ENCODE data around the gene LRRK1.

LRRK1 gene

DNA sequence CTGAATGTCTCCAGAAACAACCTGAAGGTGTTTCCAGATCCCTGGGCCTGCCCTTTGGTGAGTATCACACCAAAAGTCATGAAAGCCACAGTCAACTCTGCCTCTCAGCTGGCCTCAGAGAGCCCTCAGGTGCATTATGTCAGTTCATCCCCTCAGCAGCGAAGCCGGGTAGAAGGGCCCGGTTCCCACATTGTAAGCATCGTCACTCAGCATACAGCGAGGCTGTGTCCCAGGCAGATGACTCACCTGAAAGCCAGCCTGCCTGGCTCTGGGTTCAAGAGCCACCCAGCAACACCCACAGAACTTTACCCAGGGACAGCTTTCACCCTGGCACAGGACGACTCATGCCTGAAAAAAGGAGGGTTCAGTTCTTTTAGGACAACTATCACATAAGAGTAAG lies 91.6 kb downstream of the LRRK1 start:
- DNase-seq: no peak

DNA sequence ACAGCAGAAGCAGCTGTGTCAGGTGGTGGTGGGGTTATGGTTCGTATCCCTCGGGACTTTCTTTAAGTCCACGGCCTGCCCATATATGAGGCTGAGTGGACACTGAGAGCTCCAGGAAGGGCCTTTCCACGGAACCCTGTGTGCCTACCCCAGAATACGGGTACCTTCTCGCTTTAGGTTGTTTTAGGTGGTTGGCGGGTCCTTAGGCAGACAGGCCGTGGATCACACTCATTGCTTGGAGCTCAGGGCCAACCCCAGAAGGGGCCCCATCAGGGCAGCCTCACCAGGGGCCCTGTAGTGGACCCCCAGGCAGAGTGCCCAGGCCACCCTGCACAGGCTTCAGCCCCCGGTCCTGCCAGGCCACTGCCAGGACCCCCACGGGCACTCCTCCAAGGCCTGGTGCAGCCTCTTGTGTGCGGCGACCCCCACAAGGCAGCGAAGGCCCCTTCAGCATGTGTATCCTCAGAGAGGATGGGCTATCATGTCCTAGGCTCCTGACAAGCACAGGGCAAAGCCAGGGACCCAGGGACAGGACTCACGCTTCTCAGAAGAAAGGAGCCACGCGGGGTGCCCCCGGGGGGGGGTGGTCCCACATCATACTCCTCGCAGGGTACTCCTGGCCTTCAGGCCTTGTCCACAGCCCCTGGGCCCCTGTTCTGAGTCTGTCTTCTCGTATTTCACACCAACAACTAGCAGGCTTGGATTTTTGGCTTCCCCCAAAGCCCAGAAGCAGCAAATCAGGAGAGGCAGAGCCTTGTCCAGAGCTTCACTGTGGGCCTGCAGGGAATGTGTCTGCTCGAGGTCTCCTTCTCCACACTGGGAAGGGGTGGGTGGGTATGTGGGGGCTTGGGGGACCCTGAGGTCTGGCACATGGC lies 93.4 kb downstream of the LRRK1 start:
- DNase-seq: no peak

GRCh38 chr15:101013201-101013550 lies 94.0 kb downstream of the LRRK1 start:
- DNase-seq: no peak

DNA sequence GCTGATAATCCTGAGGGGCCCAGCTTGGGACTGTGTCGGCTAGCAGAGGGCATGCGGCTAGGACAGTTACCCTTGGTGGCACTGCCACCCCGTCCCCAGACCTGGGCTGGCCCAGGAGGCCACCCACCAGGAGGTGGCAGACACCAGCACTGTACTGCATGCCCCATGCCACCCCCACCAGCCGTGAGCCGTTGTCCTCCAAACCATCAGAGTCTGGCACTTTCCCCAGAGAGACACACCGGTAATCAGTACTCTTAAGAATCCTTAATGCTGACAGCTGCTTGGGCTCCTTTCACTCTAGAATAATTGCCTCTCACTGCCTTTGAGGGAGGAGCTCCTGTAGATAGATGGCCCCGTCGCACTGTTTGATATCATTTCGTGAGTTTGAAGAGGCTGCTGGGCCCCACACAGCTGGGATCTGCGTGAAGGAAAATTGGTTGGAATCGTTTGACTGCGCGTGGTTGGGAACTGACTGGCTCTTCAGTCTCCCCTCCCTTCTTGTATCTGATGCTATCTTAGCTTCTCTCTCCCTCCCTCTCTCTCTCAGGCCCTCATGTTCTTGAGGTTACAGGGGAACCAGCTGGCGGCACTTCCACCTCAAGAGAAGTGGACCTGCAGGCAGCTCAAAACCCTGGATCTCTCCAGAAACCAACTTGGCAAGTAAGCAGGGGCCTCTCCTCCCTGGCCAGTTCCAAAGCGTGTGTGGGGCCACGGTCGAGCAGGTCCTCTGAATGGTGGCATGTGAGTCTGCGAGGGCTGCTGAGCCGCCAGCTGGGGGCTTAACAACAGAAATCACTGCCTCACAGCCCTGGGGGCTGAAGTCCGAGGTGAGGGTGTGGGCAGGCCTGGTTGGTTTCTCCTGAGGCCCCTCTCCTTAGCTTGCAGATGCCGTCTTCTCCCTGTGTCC lies 94.9 kb downstream of the LRRK1 start:
- DNase-seq: no peak

GRCh38 chr15:101014921-101015841 lies 96.0 kb downstream of the LRRK1 start:
- DNase-seq: peak; percentile 22

DNA sequence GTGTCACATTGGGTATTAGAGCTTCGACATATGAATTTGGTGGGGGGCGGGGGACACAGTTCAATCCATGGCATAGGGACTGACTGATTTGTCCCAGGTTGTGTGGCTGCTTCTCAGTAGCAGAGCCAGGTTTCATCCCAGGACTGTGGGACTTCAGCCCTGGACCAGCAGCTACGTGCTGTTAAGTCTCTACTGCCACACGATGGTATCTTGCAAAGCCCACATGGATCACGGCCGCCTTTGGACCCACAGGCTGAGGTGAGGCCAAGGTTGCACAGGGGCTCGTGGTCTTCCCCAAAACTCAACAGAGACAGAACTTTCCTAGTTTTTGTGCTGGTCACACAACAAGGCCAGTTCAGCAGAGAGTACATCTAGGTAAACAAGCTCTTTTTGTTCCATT lies 97.4 kb downstream of the LRRK1 start:
- DNase-seq: no peak

DNA sequence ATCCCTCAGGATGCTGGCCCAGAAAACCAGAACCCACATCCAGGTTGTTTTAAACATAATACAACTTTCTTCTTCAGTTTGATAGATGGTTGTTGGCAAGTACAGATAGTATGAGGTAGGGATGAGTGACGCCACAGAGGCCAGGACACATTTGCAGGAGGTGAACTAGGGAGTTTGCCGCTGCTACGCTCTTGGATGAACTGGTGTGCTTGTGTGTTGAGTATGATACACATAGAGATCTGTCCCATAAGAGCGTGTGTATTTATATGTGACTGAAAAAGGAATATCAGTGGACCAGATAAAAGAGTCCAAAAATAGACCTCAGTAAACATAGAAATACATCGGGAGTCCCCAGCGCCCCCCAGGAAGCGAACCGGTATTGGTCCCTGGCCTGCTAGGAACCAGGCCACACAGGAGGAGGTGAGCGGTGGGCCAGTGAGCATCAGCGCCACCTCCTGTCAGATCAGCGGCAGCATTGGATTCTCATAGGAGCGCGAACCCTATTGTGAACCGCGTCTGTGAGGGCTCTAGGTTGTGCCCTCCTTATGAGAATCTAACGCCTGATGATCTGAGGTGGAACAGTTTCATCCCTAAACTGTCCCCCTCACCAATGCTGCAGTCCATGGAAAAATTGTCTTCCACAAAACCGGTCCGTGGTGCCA lies 98.1 kb downstream of the LRRK1 start:
- no peak for DNase-seq

GRCh38 chr15:101018016-101018415 lies 98.9 kb downstream of the LRRK1 start:
- DNase-seq: no peak

- no peak for DNase-seq
Observed at GRCh38 chr15:101018450-101018849, 99.3 kb downstream of the LRRK1 start.

DNA sequence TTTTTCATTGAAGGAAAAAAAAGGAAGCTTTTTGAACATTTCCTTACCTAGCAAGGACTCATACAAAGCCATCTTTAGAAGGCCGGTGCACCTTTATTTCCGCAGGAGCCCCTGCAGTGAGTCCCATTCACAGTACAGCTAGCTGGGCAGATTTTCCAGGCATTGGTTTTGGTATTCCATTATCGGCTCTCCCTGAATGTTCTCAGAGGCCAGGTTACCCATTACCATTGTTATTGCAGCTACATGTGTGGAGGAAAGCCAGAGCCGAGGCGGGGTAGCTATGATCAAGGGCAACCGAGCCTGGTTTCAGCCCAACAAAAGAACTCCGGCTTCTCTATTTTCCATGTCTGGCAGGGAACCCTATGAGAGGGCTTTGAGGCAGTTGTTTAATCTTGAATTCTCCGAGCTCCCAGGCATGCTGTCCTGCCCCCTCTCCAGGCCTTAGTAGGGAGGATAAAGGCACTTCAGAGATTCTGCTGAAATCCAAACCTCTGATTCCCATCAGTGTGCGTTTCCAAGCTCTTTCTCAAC lies 100.3 kb downstream of the LRRK1 start:
- DNase-seq: no peak

GRCh38 chr15:101020451-101020850 lies 101.3 kb downstream of the LRRK1 start:
- DNase-seq: no peak

DNA sequence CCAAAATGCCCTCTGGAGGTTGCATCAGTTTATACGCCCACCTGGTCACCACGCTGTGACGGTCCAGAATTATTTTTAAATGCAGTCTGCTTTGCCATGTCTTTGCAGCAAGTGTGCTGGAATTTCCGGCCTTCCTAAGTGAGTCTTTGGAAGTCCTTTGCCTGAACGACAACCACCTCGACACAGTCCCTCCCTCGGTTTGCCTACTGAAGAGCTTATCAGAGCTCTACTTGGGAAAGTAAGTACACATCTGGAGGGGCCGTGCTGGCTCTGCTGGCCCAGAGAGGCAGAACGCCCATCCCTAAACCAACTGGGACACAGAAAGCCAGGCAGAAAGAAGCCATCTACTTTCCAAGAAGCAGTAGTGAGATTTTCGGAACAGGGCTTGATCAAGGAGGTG lies 101.8 kb downstream of the LRRK1 start:
- no peak for DNase-seq

GRCh38 chr15:101022306-101022705 lies 103.1 kb downstream of the LRRK1 start:
- DNase-seq: no peak

DNA sequence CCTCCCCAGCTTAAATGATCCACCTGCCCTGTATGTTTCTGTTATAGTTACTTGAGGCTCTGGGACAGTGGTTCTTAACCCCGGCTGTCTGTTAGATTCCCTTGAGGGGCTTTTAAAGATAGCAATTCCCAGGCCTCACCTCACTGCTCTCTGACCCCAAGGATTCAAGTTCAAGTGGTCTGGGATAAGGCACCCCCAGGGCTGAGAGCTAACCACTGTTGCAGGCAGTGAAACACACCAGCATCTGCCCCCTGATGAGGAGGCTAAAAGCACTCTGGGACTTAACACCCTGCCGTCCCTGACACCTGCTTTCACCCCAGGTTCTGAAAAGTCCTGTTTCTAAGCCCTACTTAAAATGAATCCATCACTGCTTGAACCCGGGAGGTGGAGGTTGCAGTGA lies 103.7 kb downstream of the LRRK1 start:
- DNase-seq: no peak

- no peak for DNase-seq
Observed at GRCh38 chr15:101023501-101024072, 104.4 kb downstream of the LRRK1 start.

GRCh38 chr15:101024073-101024695 lies 105.0 kb downstream of the LRRK1 start:
- DNase-seq: no peak

DNA sequence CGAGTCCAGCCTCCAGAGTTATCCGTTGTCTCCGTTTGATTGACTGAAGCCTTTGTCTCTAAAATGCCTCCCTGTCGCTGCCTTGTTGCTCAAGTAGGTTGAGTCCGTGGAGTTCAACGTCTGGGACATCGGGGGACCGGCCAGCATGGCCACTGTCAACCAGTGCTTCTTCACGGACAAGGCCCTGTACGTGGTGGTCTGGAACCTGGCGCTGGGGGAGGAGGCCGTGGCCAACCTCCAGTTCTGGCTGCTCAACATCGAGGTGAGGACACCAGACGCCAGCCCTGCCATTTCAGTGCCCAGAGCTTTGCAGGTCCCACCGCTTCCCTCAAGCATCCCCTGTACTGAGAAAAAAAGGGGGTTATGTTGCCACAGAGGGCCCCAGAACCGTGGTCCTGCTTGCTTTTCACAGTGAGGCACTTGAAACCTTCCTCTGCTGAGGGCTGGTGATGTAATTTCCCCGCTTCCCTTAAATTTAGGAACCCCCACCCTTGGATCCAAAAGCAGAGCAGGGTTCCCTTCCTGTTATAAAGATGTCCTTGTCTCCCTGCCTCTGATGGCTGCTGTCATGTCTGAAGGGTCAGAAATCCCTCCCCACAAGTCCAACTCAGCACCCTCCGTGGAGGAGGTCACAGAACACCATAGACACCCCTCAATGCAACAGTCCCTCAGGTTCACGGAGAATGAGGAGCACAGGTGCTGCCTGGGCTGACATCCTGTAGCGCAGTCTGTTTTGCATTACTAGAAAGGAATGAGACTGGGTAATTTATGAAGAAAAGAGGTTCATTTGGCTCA lies 105.7 kb downstream of the LRRK1 start:
- DNase-seq: no peak

DNA sequence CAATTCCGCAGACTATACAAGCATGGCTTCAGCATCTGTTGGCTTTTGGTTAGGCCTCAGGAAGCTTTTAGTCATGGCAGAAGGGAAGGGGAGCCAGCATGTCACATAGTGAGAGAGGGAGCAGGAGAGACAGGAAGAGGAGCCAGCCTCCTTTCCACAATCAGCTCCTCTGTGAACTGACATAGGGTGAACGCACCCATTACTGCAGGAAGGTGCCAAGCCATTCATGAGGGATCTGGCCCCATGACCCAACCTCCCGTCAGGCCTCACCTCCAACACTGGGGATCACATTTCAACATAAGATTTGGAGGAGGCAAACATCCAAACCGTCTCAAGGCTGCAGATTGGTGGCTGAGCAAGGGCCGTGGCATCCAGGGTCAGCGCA lies 106.3 kb downstream of the LRRK1 start:
- DNase-seq: no peak

GRCh38 chr15:101025896-101026631 lies 106.9 kb downstream of the LRRK1 start:
- DNase-seq: no peak
